Superior temporal gyrus (tissue), 1 donor: Measurements from ENCODE around the gene RPP30.
"Not testable (repeated sequence)": the region's sequence is repeated elsewhere in the genome, so short reads cannot be mapped to it uniquely, and the experiment has no call there.

Experiments used
- DNase-seq: peaks from one replicate; pipeline ENCODE4 v3.0.0-alpha.2; 2016; ENCODE audit errors: extremely low spot score

Gene RPP30

DNA sequence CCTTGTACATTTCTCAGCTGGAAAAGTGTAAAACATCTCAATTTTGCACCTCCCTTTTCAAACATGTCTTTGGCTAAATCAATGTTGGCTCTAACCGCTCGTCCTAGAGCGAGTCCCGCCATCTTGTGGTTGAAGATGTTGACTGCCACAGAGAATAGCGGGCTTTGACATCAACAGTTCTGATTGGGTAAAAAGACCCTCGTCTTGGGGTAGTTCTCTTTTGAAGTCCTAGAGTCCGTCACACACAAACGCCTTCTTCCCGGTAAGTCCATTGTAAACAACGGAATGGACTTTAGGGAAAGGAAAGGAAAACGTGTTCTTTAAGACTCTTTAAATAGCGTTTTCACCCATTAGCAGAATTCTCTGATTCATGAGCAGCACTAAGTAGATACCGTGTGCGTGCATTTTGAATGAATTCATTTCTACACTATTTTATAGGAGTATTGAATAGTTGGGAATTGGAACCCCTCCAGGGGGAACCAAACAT lies 452 bp upstream of the RPP30 start:
- DNase-seq = peak; percentile 84

DNA sequence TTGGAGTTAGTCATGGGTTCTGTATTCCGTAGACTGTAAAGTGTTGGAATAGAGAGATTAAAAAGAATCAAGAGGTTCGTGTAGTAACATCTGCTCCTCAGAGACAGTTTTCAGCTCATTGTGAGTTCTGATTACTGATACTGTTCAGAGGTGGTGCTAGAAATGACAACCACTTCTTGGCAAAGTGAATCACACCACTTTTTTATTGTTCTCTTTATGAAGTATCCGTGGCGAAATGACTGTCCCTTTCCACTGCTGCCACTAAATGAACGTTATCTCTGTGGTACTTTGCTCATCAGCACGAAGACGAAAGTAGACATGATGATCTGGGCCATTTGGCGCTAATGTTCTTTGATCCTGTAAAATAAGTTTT lies 860 bp downstream of the RPP30 start:
- no peak for DNase-seq

- DNase-seq = no peak
These were observed 7.3 kb downstream of the RPP30 start for GRCh38 chr10:90879062-90879461.

DNA sequence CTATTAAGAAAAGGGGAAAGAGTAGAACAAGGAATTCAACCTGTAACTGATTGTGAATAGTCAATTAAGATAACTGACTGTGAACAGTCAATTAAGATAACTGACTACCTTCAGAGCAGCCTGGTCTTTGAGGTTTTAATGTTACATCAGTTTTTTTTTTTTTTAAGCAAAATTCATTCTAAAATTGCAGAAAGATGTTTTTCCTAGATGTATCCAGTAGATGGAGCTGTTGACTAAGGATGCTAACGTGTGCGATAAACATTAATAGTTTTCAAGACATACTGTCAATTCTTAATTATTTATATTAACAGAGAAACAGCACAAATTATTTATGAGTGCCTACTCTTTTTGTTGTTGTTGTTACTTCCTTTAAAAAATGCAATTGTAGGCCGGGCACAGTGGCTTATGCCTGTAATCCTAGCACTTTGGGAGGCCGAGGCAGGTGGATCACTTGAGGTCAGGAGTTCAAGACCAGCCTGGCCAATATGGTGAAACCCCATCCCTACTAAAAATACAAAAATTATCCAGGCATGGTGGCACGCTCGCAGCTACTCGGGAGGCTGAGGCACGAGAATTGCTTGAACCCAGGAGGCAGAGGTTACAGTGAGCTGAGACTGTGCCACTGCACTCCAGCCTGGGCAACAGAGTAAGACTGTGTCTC lies 8.4 kb downstream of the RPP30 start:
- DNase-seq = peak; percentile 75

DNA sequence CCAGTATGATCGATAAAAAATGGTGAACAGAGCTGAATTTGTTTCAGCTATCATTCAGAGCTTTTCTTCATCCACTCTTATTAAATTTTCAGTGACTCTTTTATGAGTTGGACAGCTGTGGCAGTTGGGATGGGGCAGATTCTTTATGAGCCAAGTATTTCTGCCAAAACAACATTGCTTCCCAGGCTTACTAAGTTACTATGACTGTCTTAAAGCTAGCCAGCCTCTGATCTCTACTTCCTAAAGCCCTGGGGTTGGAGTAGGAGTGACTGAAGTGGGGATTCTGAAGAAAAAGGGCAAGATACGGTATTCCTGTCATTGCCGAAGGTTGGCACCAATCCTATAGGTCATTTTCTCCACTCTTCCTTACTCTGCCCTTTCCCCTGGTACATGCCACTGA lies 12.7 kb downstream of the RPP30 start:
- no peak for DNase-seq

- DNase-seq = no peak
These were observed 13.4 kb downstream of the RPP30 start for GRCh38 chr10:90885176-90885575.

DNA sequence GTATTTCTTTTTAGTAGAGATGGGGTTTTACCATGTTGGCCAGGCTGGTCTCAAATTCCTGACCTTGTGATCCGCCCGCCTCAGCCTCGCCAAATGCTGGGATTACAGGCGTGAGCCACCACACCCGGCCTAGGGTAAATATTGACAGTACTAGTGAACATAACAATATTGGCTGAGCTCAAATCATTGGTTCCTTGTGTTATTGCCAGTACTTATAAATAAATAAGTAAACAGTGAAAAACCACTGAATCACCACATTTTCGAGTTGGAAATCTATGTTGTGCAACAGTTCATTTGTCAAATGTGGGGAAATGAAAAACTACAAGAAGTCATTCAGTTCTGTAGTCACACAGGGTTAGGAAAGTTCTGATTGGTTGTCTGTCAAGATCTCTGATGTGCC lies 15.8 kb downstream of the RPP30 start:
- DNase-seq = no peak

GRCh38 chr10:90888387-90888786 lies 16.6 kb downstream of the RPP30 start:
- no peak for DNase-seq

DNA sequence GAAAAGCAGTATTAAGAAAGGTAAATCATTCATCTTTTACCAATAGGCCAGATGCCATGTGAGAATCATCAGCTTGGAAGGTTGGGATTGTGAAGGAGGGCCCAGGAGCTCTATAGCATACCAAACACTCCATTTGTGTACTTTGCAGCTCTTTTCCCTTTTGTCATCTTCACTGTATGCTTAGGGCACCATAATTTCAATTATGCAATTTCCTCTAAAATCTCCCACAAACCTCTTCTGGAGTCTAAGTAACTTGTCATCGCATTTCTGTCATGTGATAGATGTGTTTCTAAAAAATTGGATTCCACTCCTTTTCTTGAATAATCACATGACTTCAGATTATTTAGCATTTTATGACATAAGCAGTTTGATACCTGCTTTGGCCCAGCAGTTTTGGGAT lies 17.9 kb downstream of the RPP30 start:
- DNase-seq = no peak

- DNase-seq = no peak
These were observed 18.6 kb downstream of the RPP30 start for GRCh38 chr10:90890347-90890746.

DNA sequence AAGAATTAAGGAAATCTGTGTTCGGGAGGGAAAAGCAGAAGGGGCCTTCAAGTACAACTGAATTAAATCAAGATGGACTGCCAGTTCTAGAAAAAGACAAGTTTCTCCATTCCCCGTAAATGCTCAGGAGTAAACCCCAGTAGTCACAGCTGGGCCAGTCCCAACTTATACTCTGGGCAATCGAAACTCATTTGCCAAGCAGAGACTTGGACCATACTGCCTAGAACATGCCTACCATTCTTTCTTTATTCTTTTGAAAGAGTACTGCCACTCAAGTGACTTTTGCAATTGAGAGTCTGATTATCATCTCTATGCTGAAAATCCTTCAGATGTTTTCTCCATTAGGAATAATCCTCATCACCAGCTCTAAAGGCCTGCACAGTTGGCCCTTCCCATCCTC lies 21.4 kb downstream of the RPP30 start:
- no peak for DNase-seq

DNA sequence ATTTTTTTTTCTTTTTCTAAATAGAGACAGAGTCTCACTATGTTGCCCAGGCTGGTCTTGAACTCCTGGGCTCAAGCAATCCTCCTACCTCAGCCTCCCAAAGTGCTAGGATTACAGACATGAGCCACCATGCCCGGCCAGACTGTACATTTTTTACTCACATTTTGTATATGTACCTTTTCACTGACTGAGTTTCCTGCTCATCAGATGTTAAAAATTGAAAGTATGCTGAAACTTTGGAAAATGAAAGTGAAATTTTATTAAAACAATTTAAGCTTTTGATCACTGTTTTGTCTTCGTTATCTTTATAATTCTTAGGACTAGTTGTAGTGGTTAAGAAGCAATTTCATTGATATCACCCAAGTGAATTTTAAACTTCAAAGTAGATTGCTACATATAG lies 25.1 kb downstream of the RPP30 start:
- DNase-seq = not testable (repeated sequence)

DNA sequence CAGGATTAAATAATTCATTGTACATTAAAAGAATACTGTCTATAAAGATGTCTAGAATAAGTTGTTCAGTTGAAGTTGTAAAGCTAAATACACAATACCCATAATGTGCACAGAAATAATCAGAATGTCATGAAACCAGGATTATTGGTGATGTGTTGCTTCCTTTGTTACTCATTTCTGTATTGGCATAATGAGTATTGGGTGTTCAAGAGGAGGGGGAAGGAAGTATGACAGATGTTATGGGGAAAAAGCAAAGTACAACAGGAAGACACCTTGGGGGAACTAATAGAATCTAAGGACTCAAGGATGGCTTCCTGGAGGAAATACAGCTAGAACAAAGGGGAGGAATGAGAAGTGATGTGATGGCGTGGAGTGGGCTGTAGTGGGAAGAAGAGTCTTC lies 34.2 kb downstream of the RPP30 start:
- no peak for DNase-seq

GRCh38 chr10:90906596-90906995 lies 34.8 kb downstream of the RPP30 start:
- DNase-seq = no peak

GRCh38 chr10:90911133-90912051 lies 39.6 kb downstream of the RPP30 start:
- peak; percentile 96 for DNase-seq

DNA sequence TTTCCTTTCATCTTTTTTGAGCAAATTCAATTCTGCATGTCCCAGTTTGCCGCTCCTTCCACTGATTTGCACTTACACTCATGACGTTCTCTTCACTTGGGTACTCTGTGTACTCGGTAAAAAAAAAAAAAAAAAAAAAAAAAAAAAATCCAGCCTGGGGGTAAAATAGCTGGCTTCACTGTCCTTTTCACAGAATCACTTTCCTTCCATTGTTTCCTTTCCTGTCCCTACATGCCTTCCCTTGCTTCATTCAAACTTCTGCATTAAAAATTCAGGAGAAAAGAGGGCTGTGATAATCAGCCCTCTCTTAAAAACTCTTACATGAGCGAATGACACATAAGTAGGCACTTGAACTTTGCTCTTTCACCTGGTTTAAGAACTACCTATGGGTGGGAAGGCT lies 40.4 kb downstream of the RPP30 start:
- no peak for DNase-seq

DNA sequence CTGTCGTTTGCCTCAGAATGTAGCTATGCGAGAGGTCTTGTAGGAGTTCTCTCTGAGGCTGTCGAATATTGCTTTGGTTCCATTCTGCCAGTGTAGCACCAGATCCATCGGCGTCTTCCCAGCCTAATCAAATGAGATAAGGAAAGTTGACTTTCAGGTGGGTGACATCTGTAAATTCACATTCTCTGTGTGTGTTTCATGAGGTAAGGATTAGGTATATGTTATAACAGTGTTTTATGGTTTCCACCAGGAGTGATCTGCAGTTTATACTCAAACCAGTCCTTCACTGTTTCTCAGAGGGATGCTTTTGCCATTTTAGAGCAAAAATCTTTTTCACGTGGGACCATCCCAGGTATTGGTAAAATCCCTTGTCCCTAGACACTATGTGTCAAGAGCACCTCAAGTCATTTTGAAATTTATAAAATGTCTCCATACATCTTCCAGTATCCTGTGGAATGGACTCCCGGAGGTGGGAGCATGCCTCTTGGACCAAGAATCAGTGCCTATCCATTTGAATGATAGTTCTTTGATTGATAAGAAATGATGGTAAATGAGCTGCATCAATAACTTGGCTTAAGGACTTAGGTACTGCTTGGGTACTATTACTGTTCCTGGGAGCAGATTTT lies 41.2 kb downstream of the RPP30 start:
- no peak for DNase-seq

- DNase-seq = no peak
These were observed 42.1 kb downstream of the RPP30 start for GRCh38 chr10:90913774-90914420.

DNA sequence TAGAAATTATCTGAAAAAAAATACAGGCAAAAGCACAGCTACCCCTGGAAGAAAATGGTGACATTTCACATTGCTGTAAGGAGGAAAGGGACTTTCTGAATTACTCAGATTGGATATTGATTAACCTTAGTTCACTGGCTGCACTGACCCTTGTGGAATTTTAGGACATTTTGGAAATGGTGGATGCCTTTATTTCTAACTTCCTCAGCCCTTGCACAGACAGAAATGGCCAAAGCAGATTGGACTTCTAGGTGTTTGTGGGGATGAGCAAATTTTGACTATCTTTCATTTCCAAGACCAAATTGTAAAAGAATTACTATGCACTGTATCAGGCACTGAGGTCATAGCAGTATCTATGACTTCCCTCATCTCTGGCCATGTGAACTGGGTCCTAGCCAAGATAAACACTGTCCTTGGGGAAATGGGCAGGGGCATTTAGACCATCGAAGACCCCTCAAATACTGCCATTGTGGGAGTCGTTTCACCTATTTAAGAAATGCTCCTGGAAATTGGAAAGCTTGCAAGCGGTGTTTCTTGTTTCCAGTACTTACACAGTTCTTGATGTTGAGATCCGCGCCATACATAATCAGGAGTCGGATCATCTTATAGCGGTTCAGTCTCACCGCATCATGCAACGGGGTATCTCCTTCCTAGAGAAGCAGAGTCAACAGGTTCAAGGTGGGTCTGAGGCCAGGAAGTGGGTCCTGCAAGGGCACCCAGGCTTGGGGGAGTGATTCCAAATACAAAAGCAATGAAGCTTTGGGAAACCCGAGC lies 43.4 kb downstream of the RPP30 start:
- no peak for DNase-seq

DNA sequence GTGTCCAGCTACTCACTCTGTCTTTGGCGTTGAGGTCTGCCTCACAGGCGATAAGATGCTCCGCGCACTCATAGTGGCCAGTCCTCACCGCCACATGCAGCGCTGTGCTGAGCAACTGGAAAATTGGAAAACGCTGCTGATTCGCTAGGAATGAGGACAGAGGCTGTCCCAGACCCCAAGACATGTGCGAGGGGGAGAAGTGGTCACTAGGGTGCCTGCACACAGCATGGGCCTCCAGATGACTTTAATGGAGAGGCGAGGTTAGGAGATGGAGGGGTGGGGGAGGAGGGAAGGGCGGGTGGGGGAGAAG lies 43.9 kb downstream of the RPP30 start:
- DNase-seq = no peak

GRCh38 chr10:90916392-90917237 lies 44.8 kb downstream of the RPP30 start:
- no peak for DNase-seq
